Memory B cell (primary cell): ENCODE measurements around the gene FBXW8.

Source experiments
- ATAC-seq: fragments of 150-1000 bp; cut with Tn5 transposase; 2 replicates; pipeline ENCODE4 v1.10.0; 2021; ENCODE audit warnings: low read depth, mild to moderate bottlenecking, moderate library complexity
- DNase-seq, 2 donors: peaks; one replicate each; pipeline ENCODE4 v3.0.0; 2022; ENCODE audit warnings: low spot score in 2 of 2
- H3K27ac Mint-ChIP-seq: one replicate; pipeline ENCODE4 v1.8.0; 2022; ENCODE audit warnings: mild to moderate bottlenecking, moderate library complexity, mixed read lengths
- H3K27me3 Mint-ChIP-seq: one replicate; pipeline ENCODE4 v1.8.0; 2022; ENCODE audit warnings: mixed read lengths
- H3K36me3 Mint-ChIP-seq: one replicate; pipeline ENCODE4 v1.8.0; 2022; ENCODE audit warnings: mild to moderate bottlenecking, mixed read lengths
- H3K4me1 Mint-ChIP-seq: one replicate; pipeline ENCODE4 v1.8.0; 2022; ENCODE audit warnings: mixed read lengths
- H3K4me3 Mint-ChIP-seq: one replicate; pipeline ENCODE4 v1.8.0; 2022; ENCODE audit warnings: mild to moderate bottlenecking, moderate library complexity, mixed read lengths
- H3K9me3 Mint-ChIP-seq: one replicate; pipeline ENCODE4 v1.8.0; 2022; ENCODE audit warnings: mixed read lengths

Gene FBXW8

DNA sequence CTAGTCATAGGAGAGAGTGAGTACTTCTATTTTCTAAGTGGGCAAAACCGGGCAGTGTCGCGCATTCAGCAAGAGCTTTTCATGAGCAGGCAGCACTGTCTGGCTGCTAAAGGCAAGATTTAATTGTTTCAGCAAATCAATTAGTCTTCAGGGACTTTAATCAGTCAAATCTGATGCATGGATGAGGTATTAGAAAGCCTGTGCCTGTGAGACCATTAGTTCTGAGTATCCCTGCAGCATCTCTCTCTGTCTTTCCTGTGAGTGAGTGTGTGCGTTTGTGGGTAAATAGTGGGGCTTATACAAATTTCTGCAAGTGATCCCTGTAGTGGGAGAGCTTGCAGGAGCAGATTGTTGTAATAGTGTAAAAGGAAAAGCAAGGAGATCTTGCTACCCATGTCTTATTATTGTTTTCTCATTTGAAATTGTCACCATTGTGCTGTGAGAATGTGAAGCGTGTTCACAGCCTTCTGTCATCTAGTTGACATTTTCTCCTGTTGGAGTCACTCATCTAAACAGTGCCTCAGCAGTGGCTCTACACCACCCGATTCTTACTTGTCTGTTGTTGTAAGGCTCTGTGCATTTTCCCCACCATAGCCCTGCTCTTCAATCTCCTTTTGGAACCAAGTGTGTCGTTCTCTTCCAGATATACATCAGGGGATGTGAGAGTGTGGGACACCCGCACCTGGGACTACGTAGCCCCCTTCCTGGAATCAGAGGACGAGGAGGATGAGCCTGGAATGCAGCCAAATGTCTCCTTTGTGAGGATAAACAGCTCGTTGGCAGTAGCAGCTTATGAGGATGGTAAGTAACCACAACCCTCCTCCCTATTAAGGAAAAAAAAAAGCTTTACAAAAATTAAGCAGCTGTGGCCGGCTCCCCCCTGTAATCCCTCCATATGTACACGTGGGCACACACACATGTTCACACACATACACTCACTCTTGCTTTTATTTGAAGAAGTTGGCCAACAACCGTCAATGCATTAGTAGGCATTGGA, 53.6 kb downstream of the FBXW8 start:
- peaks cover 14% of the 10 kb centered on the region for H3K4me1 Mint-ChIP-seq
- DNase-seq (no peak), ATAC-seq (no peak)
- no peak overlapping the region for H3K27ac Mint-ChIP-seq
- peaks cover 18% of the 10 kb centered on the region for H3K36me3 Mint-ChIP-seq
- no peaks in the 10 kb centered on the region for H3K9me3 Mint-ChIP-seq
- no peaks in the 10 kb centered on the region for H3K27me3 Mint-ChIP-seq
- no peak overlapping the region for H3K4me3 Mint-ChIP-seq

DNA sequence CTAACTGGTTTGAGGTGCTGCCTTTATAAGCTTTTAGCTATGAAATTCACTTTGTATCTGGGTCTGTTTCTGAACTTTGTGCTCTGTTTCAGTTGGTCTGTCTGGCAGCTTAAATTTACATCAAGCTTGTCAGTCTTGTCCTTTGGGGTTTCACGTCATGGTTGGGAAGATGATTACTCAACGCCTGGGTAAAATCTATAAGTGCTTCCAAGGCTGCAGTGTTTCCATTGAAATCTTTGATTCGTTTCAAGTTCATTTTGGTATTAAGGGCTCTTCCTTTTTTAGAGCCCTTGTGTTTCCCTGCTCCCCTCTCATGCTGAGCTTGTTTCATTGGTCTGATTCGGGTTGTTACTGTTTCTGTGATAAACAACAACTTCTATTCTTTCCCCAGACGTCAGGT, 58.2 kb downstream of the FBXW8 start:
- DNase-seq (no peak), ATAC-seq (no peak)
- Mint-ChIP-seq H3K9me3 (no peaks in the 10 kb centered on the region), H3K27me3 (no peaks in the 10 kb centered on the region), H3K4me3 (no peak overlapping the region), H3K4me1 (no peaks in the 10 kb centered on the region), H3K27ac (no peak overlapping the region), H3K36me3 (peaks cover 31% of the 10 kb centered on the region)

DNA sequence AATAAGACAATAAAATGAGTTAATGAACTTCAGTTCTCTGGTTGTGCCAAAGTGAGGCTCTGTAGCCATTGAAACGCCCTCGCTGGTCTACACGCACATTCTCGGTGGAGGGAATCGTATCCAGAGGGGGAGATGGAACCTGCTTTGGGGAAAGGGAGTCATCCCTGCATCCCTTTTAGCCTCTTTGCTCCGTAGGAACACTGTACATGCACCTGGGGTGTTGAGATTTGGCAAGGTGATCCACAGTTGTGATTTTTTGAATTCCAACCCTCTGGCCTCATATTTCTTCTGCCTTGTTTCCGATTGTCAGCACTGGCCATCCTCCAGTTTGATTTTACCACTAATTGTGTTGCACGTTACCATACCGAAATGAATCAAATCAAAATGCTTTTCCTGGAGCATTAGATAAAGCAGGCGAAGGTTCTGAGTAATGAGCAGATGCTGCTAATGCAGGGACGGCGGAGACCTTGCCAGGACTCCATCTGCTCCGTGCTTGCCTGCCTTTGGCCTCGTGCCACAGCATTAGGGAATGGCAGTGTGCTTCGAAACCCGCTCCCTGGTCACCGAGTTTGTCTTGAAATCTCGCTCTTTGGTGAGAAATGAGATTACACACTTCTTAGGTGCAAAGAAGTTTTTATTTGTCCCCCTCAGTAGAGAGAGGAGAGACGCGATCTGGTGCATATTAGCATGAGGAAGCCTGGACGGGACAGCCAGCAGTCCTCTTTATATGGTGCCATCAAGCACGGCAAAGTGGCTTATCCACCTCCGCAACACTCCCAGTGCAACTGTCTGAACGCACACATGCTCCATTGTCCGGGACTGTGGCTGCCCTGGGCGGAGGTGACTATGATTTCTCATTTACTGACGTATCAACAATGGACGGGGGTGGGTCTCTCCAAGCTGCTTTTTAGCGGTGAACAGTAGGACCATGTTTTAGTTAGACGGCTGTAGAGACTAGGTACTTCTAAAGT, 59.1 kb downstream of the FBXW8 start:
- DNase-seq, result no peak
- Mint-ChIP-seq H3K27ac (no peak overlapping the region), H3K27me3 (no peaks in the 10 kb centered on the region), H3K36me3 (peaks cover 29% of the 10 kb centered on the region), H3K4me3 (no peak overlapping the region), H3K9me3 (no peaks in the 10 kb centered on the region), H3K4me1 (no peaks in the 10 kb centered on the region)
- ATAC-seq, result no peak

DNA sequence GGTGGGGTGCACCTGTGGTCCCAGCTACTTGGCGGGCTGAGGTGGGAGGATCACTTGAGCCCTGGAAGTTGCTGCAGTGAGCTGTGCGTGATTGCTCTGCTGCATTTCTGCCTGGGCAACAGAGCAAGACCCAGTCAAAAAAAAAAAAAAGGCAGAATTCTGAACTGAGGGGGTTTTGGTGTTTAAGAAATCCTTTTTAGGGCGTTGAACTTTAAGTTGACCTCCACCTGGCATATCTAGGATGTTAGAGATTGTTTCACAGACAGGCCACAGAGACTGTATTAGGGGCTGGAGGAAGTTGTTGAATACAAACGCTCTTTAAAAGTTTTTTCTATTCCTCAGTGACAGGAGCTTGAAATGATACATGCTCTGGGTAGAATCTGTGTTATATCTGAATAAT, 60.5 kb downstream of the FBXW8 start:
- H3K27ac Mint-ChIP-seq, result peak overlapping the region; percentile 28
- no peaks in the 10 kb centered on the region for H3K9me3 Mint-ChIP-seq
- H3K4me3 Mint-ChIP-seq, result no peak overlapping the region
- ATAC-seq, result peak; percentile 32
- H3K4me1 Mint-ChIP-seq, result no peaks in the 10 kb centered on the region
- no peak for DNase-seq
- peaks cover 24% of the 10 kb centered on the region for H3K36me3 Mint-ChIP-seq
- H3K27me3 Mint-ChIP-seq, result no peaks in the 10 kb centered on the region

DNA sequence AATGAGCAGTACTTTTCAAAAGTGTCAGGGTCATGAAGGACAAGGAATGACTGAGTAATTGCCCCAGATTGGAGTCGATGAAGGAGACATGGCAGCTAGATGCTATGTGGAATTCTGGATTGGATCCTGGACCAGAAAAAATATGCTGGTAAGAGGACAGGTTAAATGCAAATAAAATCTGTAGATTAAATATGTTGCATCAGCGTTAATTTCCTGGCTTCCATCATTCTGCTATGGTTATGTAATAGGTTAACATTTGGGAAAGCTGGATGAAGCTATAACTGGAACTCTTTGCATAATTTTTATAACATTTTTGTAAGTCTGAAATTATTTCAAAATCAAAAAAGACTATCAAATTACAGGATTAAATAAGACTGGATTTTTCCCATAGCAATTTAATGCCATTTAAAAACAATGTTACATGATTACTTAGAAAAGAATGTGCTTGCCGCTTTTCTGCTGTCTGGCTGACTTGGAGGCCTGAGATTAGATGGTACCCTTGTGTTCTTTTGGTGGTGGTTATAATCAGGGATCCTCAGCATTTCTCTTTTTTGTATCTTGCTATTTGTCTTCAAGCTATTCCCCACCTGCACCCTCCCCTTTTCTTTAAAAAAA, 65.1 kb downstream of the FBXW8 start:
- Mint-ChIP-seq H3K27ac (no peak overlapping the region), H3K9me3 (no peaks in the 10 kb centered on the region), H3K27me3 (no peaks in the 10 kb centered on the region), H3K4me3 (no peak overlapping the region), H3K4me1 (peaks cover 14% of the 10 kb centered on the region), H3K36me3 (peaks cover 18% of the 10 kb centered on the region)
- DNase-seq (no peak), ATAC-seq (no peak)

DNA sequence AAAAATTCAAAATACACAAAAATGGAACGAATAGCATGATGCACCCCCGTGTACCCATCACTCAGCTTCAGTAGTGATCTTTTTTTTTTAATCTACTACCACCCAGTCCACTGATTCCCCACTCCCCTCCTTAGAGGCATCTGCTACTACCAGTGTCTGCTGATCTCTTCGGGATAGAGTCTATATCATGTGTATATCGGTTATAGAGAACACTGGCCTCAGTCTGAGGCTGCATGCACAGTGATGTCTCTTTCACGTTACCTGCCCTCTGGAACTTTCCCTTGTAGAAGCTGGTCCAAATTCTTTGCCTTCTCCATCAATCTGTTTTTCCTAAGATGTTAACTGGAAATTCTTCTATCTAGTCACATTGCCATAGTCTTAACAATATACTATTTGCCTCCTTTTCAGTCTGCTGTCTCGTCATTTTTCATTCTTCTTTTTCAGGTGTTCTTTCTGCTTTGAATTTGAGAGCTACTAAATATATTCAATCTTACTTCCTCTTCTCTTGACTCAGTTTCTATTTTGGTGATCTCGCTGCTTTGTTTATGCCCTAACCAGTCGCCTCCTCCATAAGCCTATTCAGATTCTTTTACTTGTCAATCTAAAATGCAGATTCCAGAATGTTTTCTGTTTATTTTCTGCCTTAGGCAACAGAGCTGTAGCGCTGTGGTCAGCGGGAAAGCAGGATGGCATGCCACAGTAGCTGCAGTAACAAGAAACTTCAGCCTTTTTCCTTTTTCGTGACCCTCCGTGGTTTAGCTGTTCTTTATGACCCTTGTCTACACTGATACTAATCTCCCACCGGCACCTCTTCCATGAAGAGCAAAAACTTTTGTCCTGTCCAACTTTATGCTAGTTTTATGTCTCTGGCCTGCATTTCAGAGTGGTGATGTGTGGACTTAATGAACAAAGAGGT, 67.0 kb downstream of the FBXW8 start:
- Mint-ChIP-seq H3K4me3 (peak overlapping the region; percentile 76), H3K4me1 (peaks cover 18% of the 10 kb centered on the region), H3K27me3 (no peaks in the 10 kb centered on the region), H3K27ac (peak overlapping the region; percentile 22), H3K9me3 (no peaks in the 10 kb centered on the region), H3K36me3 (peaks cover 11% of the 10 kb centered on the region)
- DNase-seq (no peak), ATAC-seq (no peak)

DNA sequence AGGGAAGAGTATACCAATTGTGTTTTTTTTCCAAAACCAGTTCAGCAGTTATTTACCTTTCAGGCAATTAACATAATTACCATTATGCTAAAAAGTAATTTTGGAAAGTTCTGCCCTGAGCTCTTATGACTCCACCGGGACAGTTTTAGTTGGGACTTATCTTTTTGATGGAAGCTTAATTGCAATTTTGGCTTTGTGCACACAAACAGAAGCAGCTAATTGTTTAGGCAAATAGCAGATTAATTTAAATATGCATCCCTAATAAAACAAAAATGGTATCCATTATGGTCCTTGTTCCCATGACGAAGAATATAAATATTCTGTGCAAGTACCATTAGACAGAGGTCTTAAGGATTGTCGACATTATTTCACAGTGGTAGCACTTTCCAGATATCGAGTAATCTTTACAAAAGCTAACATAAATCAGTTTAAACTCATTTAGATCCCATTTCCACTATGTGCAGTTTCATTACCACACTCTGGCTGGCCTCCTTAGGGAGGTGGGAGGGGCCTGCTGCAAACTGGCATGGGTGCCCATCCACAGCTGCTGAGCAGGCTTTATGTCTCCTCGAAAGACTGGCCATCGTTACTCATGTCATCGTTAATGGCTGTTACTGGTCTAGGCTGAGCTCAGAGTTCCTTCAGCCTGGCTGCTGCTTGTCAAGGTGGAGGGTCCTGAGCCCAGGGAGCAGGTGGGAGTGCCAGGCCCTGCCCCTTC, 68.2 kb downstream of the FBXW8 start:
- ATAC-seq, result no peak
- peak overlapping the region; percentile 22 for H3K27ac Mint-ChIP-seq
- no peaks in the 10 kb centered on the region for H3K9me3 Mint-ChIP-seq
- peaks cover 18% of the 10 kb centered on the region for H3K4me1 Mint-ChIP-seq
- no peak overlapping the region for H3K4me3 Mint-ChIP-seq
- H3K36me3 Mint-ChIP-seq, result peaks cover 3% of the 10 kb centered on the region
- no peaks in the 10 kb centered on the region for H3K27me3 Mint-ChIP-seq
- DNase-seq, result no peak

DNA sequence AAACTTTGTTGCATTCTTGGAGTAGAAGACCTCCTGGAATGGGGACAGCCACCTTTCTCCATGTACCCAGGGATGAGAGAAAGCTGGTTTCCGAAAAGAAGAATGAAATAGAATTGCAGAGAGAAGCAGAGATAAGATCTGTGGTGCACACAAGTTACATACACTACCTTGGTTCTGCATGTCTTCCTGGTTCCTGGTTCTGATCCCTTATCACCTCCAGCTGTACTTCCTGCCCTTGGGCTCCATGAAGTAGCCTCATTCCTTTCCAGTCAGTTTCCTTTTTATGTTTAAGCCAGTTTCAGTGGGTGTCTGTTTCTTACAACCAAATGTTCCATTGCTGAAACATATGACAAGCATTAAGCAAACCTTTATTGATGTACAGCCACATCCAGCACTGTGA, 69.3 kb downstream of the FBXW8 start:
- no peak overlapping the region for H3K27ac Mint-ChIP-seq

DNA sequence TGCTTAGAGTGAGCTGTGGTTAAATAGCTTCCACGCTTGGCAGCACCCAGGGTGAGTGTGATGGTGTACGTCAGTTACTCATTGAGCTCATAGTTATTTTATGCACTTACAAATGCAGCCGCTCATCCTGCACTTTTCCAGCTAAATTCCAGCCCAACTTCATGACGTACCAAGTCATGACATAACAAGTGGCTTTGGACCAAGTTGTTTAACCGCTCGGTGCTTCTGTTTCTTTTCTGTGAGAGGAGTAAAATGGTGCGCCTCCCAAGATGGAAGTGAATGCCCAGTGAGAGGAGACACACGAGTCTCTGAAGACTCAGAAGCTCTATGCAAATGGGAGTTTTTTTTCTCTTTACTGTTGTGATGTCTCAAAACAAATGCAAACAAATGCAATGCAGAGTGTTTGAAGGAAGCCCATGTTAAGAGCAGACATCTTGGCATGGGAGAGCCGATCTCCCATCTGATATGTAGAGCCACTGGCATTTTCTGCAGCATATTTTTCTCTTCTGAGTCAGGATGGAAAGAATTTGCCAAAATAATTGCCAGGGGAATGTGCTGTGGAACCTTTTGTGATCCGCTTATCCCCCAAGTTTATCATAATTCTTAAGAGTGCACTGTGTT, 72.2 kb downstream of the FBXW8 start:
- H3K4me1 Mint-ChIP-seq, result peaks cover 12% of the 10 kb centered on the region
- H3K9me3 Mint-ChIP-seq, result no peaks in the 10 kb centered on the region
- ATAC-seq (no peak), DNase-seq (no peak)
- H3K4me3 Mint-ChIP-seq, result no peak overlapping the region
- H3K36me3 Mint-ChIP-seq, result peaks cover 18% of the 10 kb centered on the region
- peak overlapping the region; percentile 30 for H3K27ac Mint-ChIP-seq
- no peaks in the 10 kb centered on the region for H3K27me3 Mint-ChIP-seq

More for the DNA sequence above, 69.3 kb downstream of the FBXW8 start:
- H3K36me3 Mint-ChIP-seq, result peaks cover 4% of the 10 kb centered on the region
- no peaks in the 10 kb centered on the region for H3K27me3 Mint-ChIP-seq
- no peak overlapping the region for H3K4me3 Mint-ChIP-seq
- H3K9me3 Mint-ChIP-seq, result no peaks in the 10 kb centered on the region
- peaks cover 18% of the 10 kb centered on the region for H3K4me1 Mint-ChIP-seq
- DNase-seq (no peak), ATAC-seq (no peak)

DNA sequence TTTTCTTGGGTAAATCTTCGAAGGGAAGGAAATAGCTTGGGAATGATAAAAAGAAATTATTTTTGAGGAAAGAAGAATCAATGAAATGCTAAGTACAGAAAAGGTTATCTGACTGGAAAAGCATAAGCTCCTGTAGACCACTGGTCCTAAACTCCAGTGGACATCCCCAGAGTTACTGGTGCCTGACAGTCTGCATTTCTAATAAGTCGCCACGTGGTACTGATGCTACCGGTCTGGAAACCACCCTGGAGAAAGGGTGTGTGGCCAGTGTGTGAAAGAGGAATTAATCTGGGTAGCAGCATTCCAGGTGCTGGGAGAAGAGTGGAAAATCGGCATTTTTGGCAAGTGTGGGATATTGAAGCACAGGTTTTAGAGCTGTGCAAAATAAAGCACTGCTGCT, 73.3 kb downstream of the FBXW8 start:
- no peak overlapping the region for H3K27ac Mint-ChIP-seq
- H3K9me3 Mint-ChIP-seq, result no peaks in the 10 kb centered on the region
- DNase-seq (no peak), ATAC-seq (no peak)
- H3K36me3 Mint-ChIP-seq, result peaks cover 24% of the 10 kb centered on the region
- no peaks in the 10 kb centered on the region for H3K27me3 Mint-ChIP-seq
- peaks cover 6% of the 10 kb centered on the region for H3K4me1 Mint-ChIP-seq
- H3K4me3 Mint-ChIP-seq, result no peak overlapping the region

DNA sequence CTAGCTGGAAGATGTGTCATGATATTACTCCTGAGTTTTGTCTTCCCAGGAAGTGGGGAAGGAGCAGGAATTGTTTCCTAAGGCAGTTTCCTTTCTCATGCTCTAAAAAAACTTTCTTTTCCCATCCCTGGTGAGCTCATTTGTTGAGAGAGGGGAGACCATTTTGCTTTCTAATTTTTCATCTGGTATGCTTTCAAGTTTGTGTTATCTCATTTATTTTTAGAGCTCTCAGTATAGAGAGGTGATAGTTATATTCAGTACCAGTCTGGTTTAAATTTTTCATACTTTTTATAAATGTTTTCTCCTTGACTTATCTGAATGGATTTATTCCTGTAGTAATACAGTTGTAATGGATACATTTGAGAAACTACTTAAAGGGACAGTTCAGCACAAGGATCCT, 79.6 kb downstream of the FBXW8 start:
- H3K27me3 Mint-ChIP-seq, result no peaks in the 10 kb centered on the region
- no peaks in the 10 kb centered on the region for H3K9me3 Mint-ChIP-seq
- H3K36me3 Mint-ChIP-seq, result peaks cover 39% of the 10 kb centered on the region
- ATAC-seq (no peak), DNase-seq (no peak)
- no peaks in the 10 kb centered on the region for H3K4me1 Mint-ChIP-seq
- no peak overlapping the region for H3K27ac Mint-ChIP-seq
- H3K4me3 Mint-ChIP-seq, result no peak overlapping the region
